ENCODE data around the gene SLC25A6. TPM values are rescaled to one million over a fixed set of nuclear protein-coding genes. Genes with fewer than 3 reads are reported as not detected.

SLC25A6 gene
- total RNA-seq, 1 donor from 2014 or later = 348 TPM

GRCh38 chrX:1389993-1390285, 2.0 kb downstream of the SLC25A6 start:
- TF ChIP-seq CTCF (conservative IDR thresholded peaks at IDR 0.05; ENCODE audit: low read depth, low read length) = no peak
- H3K4me3 ChIP-seq (ENCODE audit: low read depth, low read length) = no peak overlapping the region
- no peak for DNase-seq (ENCODE audit: low read depth)

- DNase-seq (ENCODE audit: low read depth) = no peak
- no peak for TF ChIP-seq CTCF (conservative IDR thresholded peaks at IDR 0.05; ENCODE audit: low read depth, low read length)
- H3K4me3 ChIP-seq (ENCODE audit: low read depth, low read length) = no peak overlapping the region
Measured at GRCh38 chrX:1389181-1389992, 2.5 kb downstream of the SLC25A6 start.

- no peak for DNase-seq (ENCODE audit: low read depth)
- TF ChIP-seq CTCF (conservative IDR thresholded peaks at IDR 0.05; ENCODE audit: low read depth, low read length) = no peak
- H3K4me3 ChIP-seq (ENCODE audit: low read depth, low read length) = no peak overlapping the region
Measured at GRCh38 chrX:1388651-1389050, 3.3 kb downstream of the SLC25A6 start.

- DNase-seq (ENCODE audit: low read depth) = no peak
- no peak for TF ChIP-seq CTCF (conservative IDR thresholded peaks at IDR 0.05; ENCODE audit: low read depth, low read length)
- H3K4me3 ChIP-seq (ENCODE audit: low read depth, low read length) = no peak overlapping the region
Measured at GRCh38 chrX:1387141-1387776, 4.7 kb downstream of the SLC25A6 start.

GRCh38 chrX:1386338-1387127, 5.4 kb downstream of the SLC25A6 start:
- H3K4me3 ChIP-seq (ENCODE audit: low read depth, low read length) = no peak overlapping the region
- no peak for TF ChIP-seq CTCF (conservative IDR thresholded peaks at IDR 0.05; ENCODE audit: low read depth, low read length)

GRCh38 chrX:1385253-1386223, 6.4 kb downstream of the SLC25A6 start:
- DNase-seq (ENCODE audit: low read depth) = no peak
- no peak overlapping the region for H3K4me3 ChIP-seq (ENCODE audit: low read depth, low read length)
- TF ChIP-seq CTCF (conservative IDR thresholded peaks at IDR 0.05; ENCODE audit: low read depth, low read length) = no peak

More at GRCh38 chrX:1386338-1387127, 5.4 kb downstream of the SLC25A6 start:
- DNase-seq (ENCODE audit: low read depth) = no peak

Measured in epithelial cell of proximal tubule (primary cell).